ENCODE data around the gene CACNA1G.
A peak's percentile ranks its signal among the peaks of the same experiment; 100 is the strongest.

Gene CACNA1G

GRCh38 chr17:50548831-50549230, 11.7 kb upstream of the CACNA1G start:
- no peak for DNase-seq (ENCODE audit: low spot score)

GRCh38 chr17:50549256-50549941, 11.1 kb upstream of the CACNA1G start:
- DNase-seq (ENCODE audit: low spot score): no peak

- no peak for DNase-seq (ENCODE audit: low spot score)
Observed at GRCh38 chr17:50549969-50550368, 10.5 kb upstream of the CACNA1G start.

DNA sequence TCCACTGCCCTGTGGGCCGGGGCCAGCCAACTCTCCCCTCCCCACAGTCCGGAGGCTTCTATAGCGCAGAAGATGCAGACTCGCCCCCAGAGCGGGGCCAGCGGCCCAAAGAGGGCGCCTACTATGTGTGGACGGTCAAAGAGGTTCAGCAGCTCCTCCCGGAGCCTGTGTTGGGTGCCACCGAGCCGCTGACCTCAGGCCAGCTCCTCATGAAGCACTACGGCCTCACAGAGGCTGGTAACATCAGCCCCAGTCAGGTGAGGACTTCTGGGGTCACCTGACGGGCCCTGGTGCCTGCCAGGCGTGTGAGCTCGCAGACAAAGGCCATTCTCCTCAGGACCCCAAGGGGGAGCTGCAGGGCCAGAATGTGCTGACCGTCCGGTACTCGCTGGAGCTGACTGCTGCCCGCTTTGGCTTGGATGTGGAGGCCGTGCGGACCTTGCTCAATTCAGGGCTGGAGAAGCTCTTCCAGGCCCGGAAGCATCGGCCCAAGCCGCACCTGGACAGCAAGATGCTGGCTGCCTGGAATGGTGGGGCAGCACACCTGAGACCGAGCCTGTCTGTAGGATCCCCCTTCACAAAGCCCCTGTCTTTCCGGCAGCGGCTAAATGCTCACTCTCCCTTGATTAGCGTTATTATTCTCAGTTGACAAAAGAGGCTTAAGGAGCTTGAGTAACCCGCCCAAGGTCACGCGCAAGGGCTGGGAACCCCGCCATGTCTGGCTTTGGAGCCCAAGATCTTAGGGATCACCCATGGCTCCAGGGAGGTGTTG, 9.7 kb upstream of the CACNA1G start:
- peak; percentile 43 for DNase-seq (ENCODE audit: low spot score)

DNA sequence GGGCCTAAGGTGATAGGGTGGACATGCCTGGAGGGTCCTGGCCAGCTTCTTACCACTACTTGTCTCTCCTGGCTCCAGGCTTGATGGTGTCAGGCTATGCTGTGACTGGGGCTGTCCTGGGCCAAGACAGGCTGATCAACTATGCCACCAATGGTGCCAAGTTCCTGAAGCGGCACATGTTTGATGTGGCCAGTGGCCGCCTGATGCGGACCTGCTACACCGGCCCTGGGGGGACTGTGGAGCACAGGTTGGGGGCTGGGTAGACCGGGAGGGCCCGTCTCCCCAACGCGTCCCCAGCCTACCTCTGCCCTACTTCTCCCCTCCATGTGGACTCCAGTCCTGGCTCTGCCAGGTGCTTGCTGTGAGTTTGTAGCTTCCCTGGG, 9.1 kb upstream of the CACNA1G start:
- no peak for DNase-seq (ENCODE audit: low spot score)

DNA sequence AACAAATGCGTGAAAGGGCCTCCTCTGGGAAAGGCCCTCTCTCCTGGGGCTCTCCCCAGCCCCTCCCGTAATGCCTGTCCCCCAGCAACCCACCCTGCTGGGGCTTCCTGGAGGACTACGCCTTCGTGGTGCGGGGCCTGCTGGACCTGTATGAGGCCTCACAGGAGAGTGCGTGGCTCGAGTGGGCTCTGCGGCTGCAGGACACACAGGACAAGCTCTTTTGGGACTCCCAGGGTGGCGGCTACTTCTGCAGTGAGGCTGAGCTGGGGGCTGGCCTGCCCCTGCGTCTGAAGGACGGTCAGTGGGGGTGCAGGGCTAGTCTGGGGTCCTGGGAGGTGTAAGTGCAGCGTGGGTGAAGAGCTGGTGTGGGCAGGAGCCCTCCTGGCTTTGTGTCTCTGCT, 8.6 kb upstream of the CACNA1G start:
- DNase-seq (ENCODE audit: low spot score): no peak

DNA sequence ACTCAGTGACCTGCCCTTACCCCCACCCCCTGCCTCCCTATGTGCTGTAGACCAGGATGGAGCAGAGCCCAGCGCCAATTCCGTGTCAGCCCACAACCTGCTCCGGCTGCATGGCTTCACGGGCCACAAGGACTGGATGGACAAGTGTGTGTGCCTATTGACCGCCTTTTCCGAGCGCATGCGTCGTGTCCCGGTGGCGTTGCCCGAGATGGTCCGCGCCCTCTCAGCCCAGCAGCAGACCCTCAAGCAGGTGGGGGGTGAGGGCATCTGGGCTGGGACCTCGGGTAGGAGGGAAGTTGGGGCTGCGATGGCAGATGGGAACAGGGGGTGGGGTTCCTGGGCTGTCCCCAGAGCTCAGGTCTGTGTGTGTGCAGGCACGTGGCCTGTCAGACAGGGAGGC, 6.3 kb upstream of the CACNA1G start:
- no peak for DNase-seq (ENCODE audit: low spot score)

DNA sequence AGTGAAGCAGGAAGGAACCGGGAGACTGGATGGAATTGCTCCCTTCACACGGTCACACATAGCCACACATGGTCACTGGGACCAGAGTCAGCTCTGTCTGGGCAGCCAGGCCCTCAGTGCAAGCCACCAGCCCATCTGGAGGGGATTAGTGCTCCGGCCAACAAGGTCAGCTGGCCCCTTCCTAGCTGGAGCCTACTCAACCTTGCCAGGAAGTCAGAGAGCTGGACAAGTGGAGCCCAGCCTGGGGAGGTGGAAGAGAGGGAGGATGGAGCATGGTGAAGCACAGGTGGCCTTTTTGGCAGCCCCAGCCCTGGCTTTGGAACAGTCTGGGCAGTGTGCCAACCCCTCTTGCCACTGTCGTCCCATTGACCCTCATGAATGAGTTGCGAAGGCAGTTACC, 3.7 kb upstream of the CACNA1G start:
- DNase-seq (ENCODE audit: low spot score): no peak

DNA sequence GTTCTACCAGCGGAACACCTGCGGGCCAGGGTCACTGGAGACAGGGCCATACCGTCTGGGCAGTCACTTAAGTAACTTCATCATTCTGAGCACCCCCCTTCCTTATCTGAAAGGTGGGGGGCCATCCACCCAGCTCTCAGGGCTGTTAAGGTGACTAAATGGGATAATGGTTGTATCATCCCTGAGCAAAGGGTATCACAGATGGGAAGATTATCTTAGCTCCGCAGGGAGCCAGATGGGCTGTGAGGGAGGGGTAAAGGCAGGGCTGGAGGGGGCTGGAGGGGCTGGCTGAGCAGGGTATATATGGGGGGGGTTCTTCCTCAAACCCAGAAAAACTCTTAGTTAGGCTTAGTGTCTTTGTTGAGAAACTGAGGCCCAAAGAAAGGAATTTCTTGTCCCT, 2.9 kb upstream of the CACNA1G start:
- DNase-seq (ENCODE audit: low spot score): no peak

DNA sequence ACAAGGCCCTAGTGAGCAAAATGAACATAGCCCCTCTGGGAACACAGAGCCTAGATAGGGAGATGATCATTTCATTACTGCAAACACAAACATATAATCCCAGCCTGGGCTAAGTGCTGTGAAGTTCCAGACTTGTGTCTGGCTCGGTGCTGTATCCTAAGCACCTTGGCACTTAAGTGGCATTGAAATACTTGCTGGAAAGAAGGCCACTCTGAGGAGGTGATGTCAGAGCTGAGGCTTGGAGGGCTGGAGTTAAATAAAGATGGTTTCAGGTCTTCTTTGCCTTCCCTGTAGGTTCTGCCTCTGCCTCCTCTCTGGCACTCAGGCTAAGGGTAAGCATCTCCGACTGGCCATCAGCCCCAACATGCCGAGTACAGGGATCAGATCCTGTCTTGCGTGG, 2.4 kb upstream of the CACNA1G start:
- DNase-seq (ENCODE audit: low spot score): no peak

DNA sequence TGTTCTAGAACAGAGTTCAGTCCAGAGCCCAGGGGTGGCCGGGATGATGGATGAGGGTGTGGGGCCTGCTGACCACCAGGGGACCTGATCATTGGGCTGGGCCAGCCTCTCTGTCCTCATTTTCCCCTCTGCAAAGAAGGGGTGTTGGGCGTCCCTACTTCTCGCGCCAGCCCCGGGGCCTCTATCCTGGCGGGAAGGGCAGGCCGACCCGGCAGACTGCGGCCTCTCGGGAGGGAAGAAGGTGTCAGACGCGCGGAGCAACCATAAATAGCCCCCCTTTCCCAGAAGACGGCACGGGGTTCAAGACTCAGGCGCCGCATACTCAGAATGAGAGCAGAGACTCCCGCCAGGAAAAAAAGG, 2.0 kb upstream of the CACNA1G start:
- no peak for DNase-seq (ENCODE audit: low spot score)

DNA sequence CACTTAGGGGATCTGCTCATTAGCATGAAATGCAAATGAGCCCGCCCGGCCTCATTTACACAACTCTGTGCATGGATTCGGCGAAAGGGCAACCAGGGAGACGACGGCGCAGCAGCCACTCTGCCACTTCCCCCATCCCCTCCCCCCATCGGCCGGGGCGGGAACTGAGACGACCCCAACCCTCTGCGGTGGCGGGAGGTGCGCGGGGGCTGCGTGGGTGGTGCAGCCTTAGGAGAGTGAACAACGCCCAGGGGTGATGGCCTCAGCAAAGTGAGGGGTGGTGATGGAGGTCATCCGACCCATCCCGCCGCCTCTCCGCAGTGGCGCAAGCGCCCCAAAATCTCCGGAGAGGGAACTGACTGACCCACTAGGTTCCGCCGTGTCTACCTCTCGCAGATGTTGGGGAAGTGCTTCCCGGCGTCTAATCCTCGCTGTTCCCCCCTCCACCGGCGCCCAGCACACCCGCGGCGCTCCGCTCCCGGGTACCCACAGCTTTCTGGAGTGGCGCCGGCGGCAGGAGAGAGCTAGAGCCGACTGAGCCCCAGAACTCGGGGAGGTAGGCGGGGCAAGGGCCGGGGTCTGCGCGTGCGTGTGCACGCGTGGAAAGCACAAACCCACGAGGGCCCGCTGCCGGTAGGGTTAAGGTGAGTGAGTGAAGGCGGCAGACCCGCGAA, 1.4 kb upstream of the CACNA1G start:
- no peak for DNase-seq (ENCODE audit: low spot score)

GRCh38 chr17:50559674-50560184, 786 bp upstream of the CACNA1G start:
- DNase-seq (ENCODE audit: low spot score): peak; percentile 70

DNA sequence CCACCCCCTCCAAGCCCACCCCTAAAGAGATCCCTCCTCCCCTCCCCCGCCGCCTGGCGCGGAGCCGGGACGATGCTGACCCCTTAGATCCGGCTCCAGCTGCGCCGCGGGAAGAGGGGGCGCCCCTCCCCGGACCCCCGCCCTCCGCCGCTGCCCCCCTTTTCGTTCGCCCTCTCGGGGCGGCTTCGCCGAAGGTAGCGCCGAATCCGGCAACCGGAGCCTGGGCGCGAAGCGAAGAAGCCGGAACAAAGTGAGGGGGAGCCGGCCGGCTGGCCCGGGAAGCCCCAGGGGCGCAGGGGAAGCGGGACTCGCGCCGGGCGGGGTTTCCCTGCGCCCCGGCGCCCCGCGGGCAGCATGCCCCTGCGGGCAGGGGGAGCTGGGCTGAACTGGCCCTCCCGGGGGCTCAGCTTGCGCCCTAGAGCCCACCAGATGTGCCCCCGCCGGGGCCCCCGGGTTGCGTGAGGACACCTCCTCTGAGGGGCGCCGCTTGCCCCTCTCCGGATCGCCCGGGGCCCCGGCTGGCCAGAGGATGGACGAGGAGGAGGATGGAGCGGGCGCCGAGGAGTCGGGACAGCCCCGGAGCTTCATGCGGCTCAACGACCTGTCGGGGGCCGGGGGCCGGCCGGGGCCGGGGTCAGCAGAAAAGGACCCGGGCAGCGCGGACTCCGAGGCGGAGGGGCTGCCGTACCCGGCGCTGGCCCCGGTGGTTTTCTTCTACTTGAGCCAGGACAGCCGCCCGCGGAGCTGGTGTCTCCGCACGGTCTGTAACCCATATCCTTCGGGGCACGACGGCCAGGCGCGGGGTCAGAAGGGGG, 623 bp downstream of the CACNA1G start:
- no peak for DNase-seq (ENCODE audit: low spot score)

- DNase-seq (ENCODE audit: low spot score): no peak
Observed at GRCh38 chr17:50561746-50562141, 1.2 kb downstream of the CACNA1G start.

DNA sequence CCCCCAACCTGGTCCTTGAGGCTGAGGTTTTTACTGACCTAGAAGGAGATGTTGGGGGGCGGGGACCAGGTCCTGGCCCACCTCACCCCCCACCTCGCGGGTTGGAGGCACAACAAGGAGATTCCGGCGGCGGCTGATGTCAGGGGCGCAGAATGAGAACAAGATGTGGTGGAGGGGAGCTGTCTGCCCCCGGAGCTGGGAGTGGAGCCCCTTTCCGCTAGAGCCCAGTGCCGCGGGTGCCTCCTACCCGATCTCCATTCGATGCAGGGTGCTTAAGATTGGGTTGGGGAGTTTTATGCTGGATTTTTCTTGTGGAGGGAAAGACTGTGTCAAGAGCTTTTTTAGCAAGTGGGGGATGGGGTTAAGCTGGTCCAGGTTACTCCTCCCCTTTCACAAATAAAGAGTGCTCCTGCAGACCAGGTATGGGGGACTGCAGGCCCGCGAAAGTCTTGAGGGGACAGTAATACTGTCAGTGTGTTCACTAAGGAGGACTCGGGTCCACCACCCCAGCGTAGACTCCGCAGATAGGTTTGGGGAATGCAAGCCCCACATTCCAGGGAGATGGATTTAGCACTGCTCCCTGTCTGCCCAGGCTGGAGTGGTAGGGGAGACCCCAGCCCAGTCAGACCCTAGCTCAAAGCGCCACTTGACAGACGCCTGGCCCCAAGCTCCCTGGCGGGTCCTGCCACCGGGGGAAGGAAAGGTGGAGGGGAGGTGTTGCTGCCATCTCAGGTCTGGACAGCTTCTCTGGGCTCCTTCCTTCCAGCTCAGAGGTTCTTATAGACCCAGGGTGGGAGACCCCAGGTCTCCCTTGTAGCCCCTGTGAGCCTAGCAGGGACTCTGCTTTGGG, 2.0 kb downstream of the CACNA1G start:
- no peak for DNase-seq (ENCODE audit: low spot score)

GRCh38 chr17:50563092-50563511, 2.6 kb downstream of the CACNA1G start:
- DNase-seq (ENCODE audit: low spot score): no peak

GRCh38 chr17:50564916-50565315, 4.4 kb downstream of the CACNA1G start:
- DNase-seq (ENCODE audit: low spot score): no peak

- DNase-seq (ENCODE audit: low spot score): no peak
Observed at GRCh38 chr17:50565402-50566350, 5.2 kb downstream of the CACNA1G start.

DNA sequence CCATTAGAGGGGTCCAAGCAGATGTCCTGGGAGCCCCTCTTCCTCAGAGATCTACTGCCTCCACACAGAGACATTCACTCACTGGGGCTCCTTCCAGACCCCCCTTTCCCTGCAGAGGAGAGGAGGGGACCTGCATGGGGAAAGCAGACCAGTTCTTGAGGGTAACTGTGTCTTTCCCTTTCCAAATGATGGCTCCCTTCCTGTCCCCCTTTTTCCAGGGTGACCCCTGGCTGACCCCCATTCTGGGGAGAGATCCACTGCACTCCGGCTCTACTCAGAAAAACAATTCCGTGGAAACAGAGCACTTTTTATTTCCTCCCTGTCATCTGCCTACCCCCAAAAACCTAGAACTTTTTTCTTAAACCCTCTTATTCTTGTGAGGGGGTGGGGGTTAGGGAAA, 6.4 kb downstream of the CACNA1G start:
- no peak for DNase-seq (ENCODE audit: low spot score)
